ENCODE data around the gene DUSP22. TPM values are rescaled to one million over a fixed set of nuclear protein-coding genes. Genes with fewer than 3 reads are reported as not detected.

The DUSP22 gene
- total RNA-seq, 1 donor from 2014 or later, result 48.0 TPM

DNA sequence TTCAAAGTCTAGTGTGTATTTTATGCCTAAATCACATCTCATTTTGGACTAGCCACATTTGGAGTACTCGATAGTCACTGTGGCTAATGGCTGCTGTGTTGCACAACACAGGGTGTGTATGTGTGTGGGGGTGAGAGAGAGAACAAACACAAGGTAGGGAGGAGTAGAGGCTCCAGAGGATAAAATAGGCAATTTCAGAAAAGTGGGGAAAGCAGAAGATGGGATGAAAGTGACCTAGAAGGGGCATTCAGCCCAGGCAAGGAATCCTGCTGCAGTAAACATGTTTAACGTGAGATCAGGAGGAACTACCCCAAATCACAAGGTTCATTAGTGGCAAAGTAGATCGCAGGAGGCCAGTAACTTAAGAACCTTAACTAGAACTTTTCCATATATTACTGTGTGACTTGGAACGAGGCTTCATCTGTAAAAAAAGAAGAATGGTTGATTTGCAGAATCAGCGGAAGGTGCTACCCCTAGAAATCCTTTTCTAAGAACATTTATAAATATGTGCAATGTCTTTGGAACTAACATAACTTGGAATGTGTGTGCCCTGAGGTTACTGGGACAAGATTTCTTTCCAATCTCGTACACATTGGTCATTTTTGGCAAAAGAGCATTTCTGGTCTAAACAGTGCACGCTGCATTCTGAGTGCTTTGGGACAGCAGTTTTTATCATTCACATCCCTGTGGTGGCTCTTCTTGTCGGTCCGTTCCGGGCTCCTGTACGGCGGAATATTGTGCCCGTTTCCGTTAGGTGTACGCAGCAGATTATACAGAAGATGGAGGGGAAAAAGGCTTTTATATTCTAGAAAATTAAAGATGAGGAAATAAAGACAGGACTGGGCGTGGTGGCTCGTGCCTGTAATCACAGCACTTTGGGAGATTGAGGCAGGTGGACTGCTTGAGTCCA is 2.6 kb downstream of the DUSP22 start:
- no peak for TF ChIP-seq CTCF (IDR thresholded peaks at IDR 0.05; ENCODE audit: borderline replicate concordance)
- H3K27ac ChIP-seq (replicated peaks), result no peak overlapping the region
- H3K4me1 ChIP-seq, result peaks cover 75% of the 10 kb centered on the region

DNA sequence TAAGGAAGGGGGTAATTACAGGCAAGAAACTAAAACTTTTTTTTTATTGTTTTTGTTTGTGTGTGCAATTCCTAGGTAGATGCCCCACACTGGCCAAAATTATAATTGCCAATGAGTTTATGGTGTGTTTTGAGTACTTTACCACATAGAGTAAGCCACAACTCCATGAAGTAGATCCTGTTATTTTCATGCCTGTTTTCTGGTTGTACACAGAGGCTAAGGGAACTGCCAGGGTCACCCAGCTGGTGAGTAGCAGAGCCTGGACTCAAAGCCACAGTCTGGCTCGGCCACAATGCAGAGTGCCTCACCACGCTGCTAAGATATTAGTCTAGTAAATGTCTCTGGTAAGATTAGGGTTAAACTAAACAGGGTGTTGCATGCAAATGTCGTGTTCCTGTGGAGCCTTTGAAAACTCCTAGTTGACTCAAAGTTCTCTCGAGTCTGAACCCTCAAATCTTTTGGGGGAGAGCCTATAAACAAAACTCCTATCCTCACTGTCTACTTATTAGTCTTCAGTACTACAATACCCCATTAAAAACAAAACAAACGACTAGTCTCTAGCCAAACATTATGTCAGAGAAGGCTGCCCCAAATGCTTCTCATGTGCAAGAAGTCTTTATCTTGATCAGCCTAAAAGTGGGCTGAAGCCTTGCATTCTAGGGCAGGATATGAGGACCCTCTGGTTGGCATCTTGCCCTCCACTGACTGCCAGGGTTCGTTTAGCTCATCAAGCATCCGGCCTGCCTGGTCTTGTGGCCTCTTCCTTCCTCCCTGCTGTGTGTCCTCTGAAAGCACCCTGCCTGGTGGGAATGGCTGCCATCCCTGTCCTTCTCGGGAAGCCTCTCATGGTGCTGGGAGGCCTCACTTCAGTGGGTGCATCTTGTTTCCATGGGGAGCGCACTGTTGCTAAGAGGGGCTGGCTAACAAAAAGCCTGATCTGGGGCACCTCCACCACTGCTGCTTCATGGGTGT is 4.2 kb downstream of the DUSP22 start:
- peak overlapping the region; percentile 40 for H3K27ac ChIP-seq (replicated peaks)
- DNase-seq, result no peak
- H3K36me3 ChIP-seq, result no peaks in the 10 kb centered on the region
- intact Hi-C loops (cut with micrococcal nuclease), result no loop called here
- no peak overlapping the region for H3K4me3 ChIP-seq
- no peaks in the 10 kb centered on the region for H3K9me3 ChIP-seq (replicated peaks)
- peaks cover 69% of the 10 kb centered on the region for H3K4me1 ChIP-seq
- H3K27me3 ChIP-seq (ENCODE audit: low read depth), result no peaks in the 10 kb centered on the region
- TF ChIP-seq CTCF (IDR thresholded peaks at IDR 0.05; ENCODE audit: borderline replicate concordance), result no peak

More for the DNA sequence above, 2.6 kb downstream of the DUSP22 start:
- Histone ChIP-seq H3K4me3 (no peak overlapping the region), H3K9me3 (replicated peaks) (no peaks in the 10 kb centered on the region), H3K27me3 (ENCODE audit: low read depth) (no peaks in the 10 kb centered on the region), H3K36me3 (no peaks in the 10 kb centered on the region)
- no peak for DNase-seq
- intact Hi-C loops (cut with micrococcal nuclease), result no loop called here

DNA sequence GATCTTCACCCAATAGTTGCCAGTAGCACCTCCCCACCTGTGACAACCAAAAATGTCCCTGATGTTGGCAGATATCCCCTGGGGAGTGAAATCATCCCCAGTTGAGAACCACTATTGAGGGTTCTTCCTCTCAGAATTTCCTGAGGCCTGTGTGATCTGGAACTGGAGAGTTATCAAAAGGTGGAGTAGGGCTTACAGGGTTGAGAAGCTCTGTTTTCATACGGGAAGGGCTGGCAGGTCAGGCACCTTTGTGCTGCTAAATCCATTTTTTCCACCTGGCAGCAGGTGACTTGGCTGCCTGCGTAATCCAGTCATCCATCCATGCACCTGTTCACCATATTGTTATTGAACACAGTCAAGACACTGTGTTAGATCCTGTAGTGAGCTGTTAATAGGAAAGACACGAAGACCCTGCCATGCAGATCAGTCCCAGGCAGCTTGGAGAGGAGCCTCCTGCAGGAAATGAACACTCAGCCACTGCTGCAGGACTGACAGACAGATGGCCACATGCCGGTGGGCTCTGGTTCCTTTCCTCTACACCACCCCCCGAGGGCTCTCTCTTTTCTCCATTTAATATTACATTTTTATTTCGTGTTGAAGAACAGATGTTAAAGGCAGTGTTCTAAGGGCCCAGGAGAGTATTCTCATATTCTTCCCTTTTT is 5.4 kb downstream of the DUSP22 start:
- H3K27ac ChIP-seq (replicated peaks), result peak overlapping the region; percentile 21
- H3K36me3 ChIP-seq, result no peaks in the 10 kb centered on the region
- no peaks in the 10 kb centered on the region for H3K27me3 ChIP-seq (ENCODE audit: low read depth)
- intact Hi-C loops (cut with micrococcal nuclease), result no loop called here
- H3K4me1 ChIP-seq, result peaks cover 60% of the 10 kb centered on the region
- H3K9me3 ChIP-seq (replicated peaks), result no peaks in the 10 kb centered on the region
- TF ChIP-seq CTCF (IDR thresholded peaks at IDR 0.05; ENCODE audit: borderline replicate concordance), result no peak
- no peak overlapping the region for H3K4me3 ChIP-seq
- DNase-seq, result no peak

- H3K27ac ChIP-seq (replicated peaks), result peak overlapping the region; percentile 21
- H3K9me3 ChIP-seq (replicated peaks), result no peaks in the 10 kb centered on the region
- DNase-seq, result no peak
- TF ChIP-seq CTCF (IDR thresholded peaks at IDR 0.05; ENCODE audit: borderline replicate concordance), result no peak
- no peaks in the 10 kb centered on the region for H3K27me3 ChIP-seq (ENCODE audit: low read depth)
- H3K36me3 ChIP-seq, result no peaks in the 10 kb centered on the region
- H3K4me3 ChIP-seq, result no peak overlapping the region
- intact Hi-C loops (cut with micrococcal nuclease), result no loop called here
- peaks cover 52% of the 10 kb centered on the region for H3K4me1 ChIP-seq
Observed at GRCh38 chr6:298233-299103, 6.2 kb downstream of the DUSP22 start.
